ENCODE data around the gene ST7L. TPM values are rescaled to one million over a fixed set of nuclear protein-coding genes. Genes with fewer than 3 reads are reported as not detected.

The ST7L gene
- total and polyA plus RNA-seq, 2 of the 4 experiments (the other 2 are of a cell fraction), result 7.7 to 14.7 TPM

DNA sequence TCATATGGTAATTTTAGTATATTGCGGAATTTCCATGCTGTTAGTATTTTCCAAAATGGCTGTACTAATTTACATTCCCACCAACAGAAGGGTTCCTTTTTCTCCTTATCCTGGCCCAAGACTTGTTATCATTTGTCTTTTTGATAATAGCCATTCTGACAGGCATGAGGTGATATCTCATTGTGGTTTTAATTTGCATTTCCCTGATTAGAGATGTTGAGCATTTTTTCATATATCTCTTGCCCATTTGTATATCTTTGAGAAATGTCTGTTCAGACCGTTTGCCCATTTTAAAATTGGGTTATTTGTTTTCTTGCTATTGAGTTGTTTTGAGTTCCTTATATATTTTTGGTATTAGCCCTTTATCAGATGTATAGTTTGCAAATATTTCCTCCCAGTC lies 14.7 kb upstream of the ST7L start:
- CTCF ChIA-PET, result no interaction called here

More for the DNA sequence above, 14.7 kb upstream of the ST7L start:
- Histone ChIP-seq H3K4me2 (ENCODE audit: low read depth, low read length) (no peak overlapping the region), H3K9me3 (ENCODE audit: control insufficient read depth, insufficient read depth, low read length) (no peaks in the 10 kb centered on the region), H4K20me1 (ENCODE audit: insufficient read depth, low read length) (peaks cover 95% of the 10 kb centered on the region), H3K4me3 (ENCODE audit: insufficient read depth, low read depth, low read length) (no peak overlapping the region), H3K4me1 (ENCODE audit: control insufficient read depth, insufficient read depth, low read length) (peaks cover 4% of the 10 kb centered on the region), H2BK5ac (ENCODE audit: low read depth, low read length, poor library complexity, severe bottlenecking) (no peak overlapping the region), H3K9me1 (ENCODE audit: insufficient read depth, low read length) (peaks cover 8% of the 10 kb centered on the region), H3K36me3 (ENCODE audit: control insufficient read depth, insufficient read depth, low read length) (0 out of 2 replicates have a peak, but pooled peaks cover 1% of the 10 kb centered on the region), H3K27me3 (ENCODE audit: control insufficient read depth, insufficient read depth, low read length) (no peaks in the 10 kb centered on the region), H3K27ac (ENCODE audit: insufficient read depth, low read length) (no peak overlapping the region), H3K9ac (ENCODE audit: low read depth, low read length) (no peak overlapping the region), H4K91ac (ENCODE audit: insufficient read depth, low read depth, low read length) (no peak overlapping the region), H3K4ac (ENCODE audit: low read depth, low read length) (no peak overlapping the region), H4K8ac (ENCODE audit: low read depth in 2 of 2, low read length in 2 of 2) (no peak overlapping the region), H2AFZ (replicated peaks; ENCODE audit: low read length, poor library complexity) (no peak overlapping the region), H2AK9ac (replicated peaks; ENCODE audit: low read depth, low read length, poor library complexity) (no peak overlapping the region), H2BK20ac (ENCODE audit: low read depth, low read length) (no peak overlapping the region), H3K23ac (ENCODE audit: low read depth, low read length) (no peak overlapping the region), H2BK120ac (ENCODE audit: low read depth, low read length) (no peak overlapping the region), H3K14ac (replicated peaks; ENCODE audit: low read depth, low read length) (no peak overlapping the region), H2AK5ac (ENCODE audit: low read depth, low read length) (no peak overlapping the region), H3K79me1 (ENCODE audit: low read depth in 1 of 2, low read length in 2 of 2) (peaks cover 0 to 61% of the 10 kb centered on the region in 2 experiments; a peak in 2 of 4 replicates), H3K18ac (ENCODE audit: low read depth, low read length) (no peak overlapping the region), H3K56ac (ENCODE audit: extremely low read depth, insufficient read depth, low read length) (no peak overlapping the region), H2BK15ac (ENCODE audit: low read depth, low read length) (no peak overlapping the region), H4K5ac (ENCODE audit: low read depth, low read length) (no peak overlapping the region)
- dilution Hi-C loops (cut with HindIII; ENCODE audit: low sequenced_read_pairs, unreplicated experiment) (no loop called here), in situ Hi-C loops (cut with MboI; ENCODE audit: low sequenced_read_pairs) (no loop called here), intact Hi-C loops (cut with micrococcal nuclease) (no loop called here)
- WGBS, 2 experiments (ENCODE audit: extremely low coverage in 2 of 2, insufficient read length in 1 of 2), result no CpG with 5 or more reads among the region's 2 CpGs
- DNase-seq (no peak), ATAC-seq (ENCODE audit: low read depth) (no peak)
- POLR2A ChIA-PET (ENCODE audit: unreplicated experiment), result no interaction called here
- TF ChIP-seq, protein P1, sequence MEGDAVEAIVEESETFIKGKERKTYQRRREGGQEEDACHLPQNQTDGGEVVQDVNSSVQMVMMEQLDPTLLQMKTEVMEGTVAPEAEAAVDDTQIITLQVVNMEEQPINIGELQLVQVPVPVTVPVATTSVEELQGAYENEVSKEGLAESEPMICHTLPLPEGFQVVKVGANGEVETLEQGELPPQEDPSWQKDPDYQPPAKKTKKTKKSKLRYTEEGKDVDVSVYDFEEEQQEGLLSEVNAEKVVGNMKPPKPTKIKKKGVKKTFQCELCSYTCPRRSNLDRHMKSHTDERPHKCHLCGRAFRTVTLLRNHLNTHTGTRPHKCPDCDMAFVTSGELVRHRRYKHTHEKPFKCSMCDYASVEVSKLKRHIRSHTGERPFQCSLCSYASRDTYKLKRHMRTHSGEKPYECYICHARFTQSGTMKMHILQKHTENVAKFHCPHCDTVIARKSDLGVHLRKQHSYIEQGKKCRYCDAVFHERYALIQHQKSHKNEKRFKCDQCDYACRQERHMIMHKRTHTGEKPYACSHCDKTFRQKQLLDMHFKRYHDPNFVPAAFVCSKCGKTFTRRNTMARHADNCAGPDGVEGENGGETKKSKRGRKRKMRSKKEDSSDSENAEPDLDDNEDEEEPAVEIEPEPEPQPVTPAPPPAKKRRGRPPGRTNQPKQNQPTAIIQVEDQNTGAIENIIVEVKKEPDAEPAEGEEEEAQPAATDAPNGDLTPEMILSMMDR (conservative IDR thresholded peaks at IDR 0.05; ENCODE audit: low read depth, low read length), result no peak
- TF ChIP-seq, protein P2, sequence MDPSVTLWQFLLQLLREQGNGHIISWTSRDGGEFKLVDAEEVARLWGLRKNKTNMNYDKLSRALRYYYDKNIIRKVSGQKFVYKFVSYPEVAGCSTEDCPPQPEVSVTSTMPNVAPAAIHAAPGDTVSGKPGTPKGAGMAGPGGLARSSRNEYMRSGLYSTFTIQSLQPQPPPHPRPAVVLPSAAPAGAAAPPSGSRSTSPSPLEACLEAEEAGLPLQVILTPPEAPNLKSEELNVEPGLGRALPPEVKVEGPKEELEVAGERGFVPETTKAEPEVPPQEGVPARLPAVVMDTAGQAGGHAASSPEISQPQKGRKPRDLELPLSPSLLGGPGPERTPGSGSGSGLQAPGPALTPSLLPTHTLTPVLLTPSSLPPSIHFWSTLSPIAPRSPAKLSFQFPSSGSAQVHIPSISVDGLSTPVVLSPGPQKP (IDR thresholded peaks at IDR 0.05; ENCODE audit: borderline replicate concordance, low read depth, low read length), result no peak
- TF ChIP-seq MXI1 (IDR thresholded peaks at IDR 0.05; ENCODE audit: borderline replicate concordance, low read depth, low read length) (no peak), FOS (IDR thresholded peaks at IDR 0.05; ENCODE audit: low read depth, low read length) (no peak), BHLHE40 (IDR thresholded peaks at IDR 0.05; ENCODE audit: low read depth, low read length) (no peak), SMC3 (IDR thresholded peaks at IDR 0.05; ENCODE audit: low read depth, low read length) (no peak), RFX5 (IDR thresholded peaks at IDR 0.05; ENCODE audit: low read depth, low read length) (no peak), POLR2A (IDR thresholded peaks at IDR 0.05; ENCODE audit: low read depth, low read length) (no peak), CHD1 (IDR thresholded peaks at IDR 0.05; ENCODE audit: low read depth, low read length) (no peak), CEBPB (IDR thresholded peaks at IDR 0.05; ENCODE audit: low read depth, low read length) (no peak), MAZ (IDR thresholded peaks at IDR 0.05; ENCODE audit: borderline replicate concordance, low read depth, low read length) (no peak), MAFK (IDR thresholded peaks at IDR 0.05; ENCODE audit: low read depth, low read length) (no peak), RCOR1 (IDR thresholded peaks at IDR 0.05; ENCODE audit: insufficient replicate concordance, low read length) (no peak), NFE2L2 (IDR thresholded peaks at IDR 0.05; ENCODE audit: low read depth, low read length) (no peak), RAD21 (IDR thresholded peaks at IDR 0.05; ENCODE audit: low read length) (no peak)
- TF ChIP-seq, protein P3, sequence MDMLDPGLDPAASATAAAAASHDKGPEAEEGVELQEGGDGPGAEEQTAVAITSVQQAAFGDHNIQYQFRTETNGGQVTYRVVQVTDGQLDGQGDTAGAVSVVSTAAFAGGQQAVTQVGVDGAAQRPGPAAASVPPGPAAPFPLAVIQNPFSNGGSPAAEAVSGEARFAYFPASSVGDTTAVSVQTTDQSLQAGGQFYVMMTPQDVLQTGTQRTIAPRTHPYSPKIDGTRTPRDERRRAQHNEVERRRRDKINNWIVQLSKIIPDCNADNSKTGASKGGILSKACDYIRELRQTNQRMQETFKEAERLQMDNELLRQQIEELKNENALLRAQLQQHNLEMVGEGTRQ (IDR thresholded peaks at IDR 0.05; ENCODE audit: low read depth, low read length), result no peak
- BruUV-seq (replicated peaks), result no TSS peak

Data from IMR-90 (cell line).